Central memory CD8-positive, alpha-beta T cell (primary cell): ENCODE measurements around the gene DIAPH3.

ENCODE experiments used
- ATAC-seq: fragments of 150-1000 bp; cut with Tn5 transposase; replicated peaks from 2 replicates; pipeline ENCODE4 v1.10.0; 2022; ENCODE audit warnings: mild to moderate bottlenecking, moderate FRiP score, moderate number of reproducible peaks; ENCODE audit not compliant: poor library complexity, severe bottlenecking; ENCODE audit errors: extremely low read depth
- DNase-seq, 2 donors: peaks; one replicate each; pipeline ENCODE4 v3.0.0; 2021; ENCODE audit warnings: low spot score in 2 of 2
- H3K27ac Mint-ChIP-seq: one replicate; pipeline ENCODE4 v1.8.0; 2022; ENCODE audit warnings: low read depth, mild to moderate bottlenecking, moderate library complexity, mixed read lengths
- H3K27me3 Mint-ChIP-seq: one replicate; pipeline ENCODE4 v1.8.0; 2022; ENCODE audit warnings: mixed read lengths
- H3K36me3 Mint-ChIP-seq: one replicate; pipeline ENCODE4 v1.8.0; 2022; ENCODE audit warnings: mild to moderate bottlenecking, moderate library complexity, mixed read lengths; ENCODE audit not compliant: insufficient read depth
- H3K4me1 Mint-ChIP-seq: one replicate; pipeline ENCODE4 v1.8.0; 2022; ENCODE audit warnings: mixed read lengths
- H3K4me3 Mint-ChIP-seq: one replicate; pipeline ENCODE4 v1.8.0; 2022; ENCODE audit warnings: mild to moderate bottlenecking, moderate library complexity, mixed read lengths
- H3K9me3 Mint-ChIP-seq: one replicate; pipeline ENCODE4 v1.8.0; 2022; ENCODE audit warnings: mixed read lengths

Gene DIAPH3

DNA sequence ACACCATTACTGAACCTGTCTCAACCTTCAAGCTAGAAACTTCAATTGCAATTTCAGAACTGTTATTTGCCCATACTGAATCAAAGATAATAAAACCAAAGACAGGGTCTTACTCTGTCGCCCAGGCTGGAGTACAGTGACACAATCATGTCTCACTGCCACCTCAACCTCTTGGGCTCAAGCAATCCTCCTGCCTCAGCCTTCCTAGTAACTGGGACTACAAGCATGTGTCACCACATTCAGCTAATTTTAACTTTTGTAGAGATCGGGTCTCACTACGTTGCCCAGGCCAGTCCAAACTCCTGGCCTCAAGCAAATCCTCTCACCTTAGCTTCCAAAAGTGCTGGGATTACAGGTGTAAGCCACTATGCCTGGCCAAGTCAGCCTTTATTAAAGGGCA, 143.4 kb downstream of the DIAPH3 start:
- H3K4me1 Mint-ChIP-seq = no peaks in the 10 kb centered on the region
- H3K27ac Mint-ChIP-seq = no peak overlapping the region
- DNase-seq = no peak
- H3K9me3 Mint-ChIP-seq = peaks cover 6% of the 10 kb centered on the region
- H3K27me3 Mint-ChIP-seq = no peaks in the 10 kb centered on the region
- H3K36me3 Mint-ChIP-seq = no peaks in the 10 kb centered on the region
- no peak for ATAC-seq
- no peak overlapping the region for H3K4me3 Mint-ChIP-seq

DNA sequence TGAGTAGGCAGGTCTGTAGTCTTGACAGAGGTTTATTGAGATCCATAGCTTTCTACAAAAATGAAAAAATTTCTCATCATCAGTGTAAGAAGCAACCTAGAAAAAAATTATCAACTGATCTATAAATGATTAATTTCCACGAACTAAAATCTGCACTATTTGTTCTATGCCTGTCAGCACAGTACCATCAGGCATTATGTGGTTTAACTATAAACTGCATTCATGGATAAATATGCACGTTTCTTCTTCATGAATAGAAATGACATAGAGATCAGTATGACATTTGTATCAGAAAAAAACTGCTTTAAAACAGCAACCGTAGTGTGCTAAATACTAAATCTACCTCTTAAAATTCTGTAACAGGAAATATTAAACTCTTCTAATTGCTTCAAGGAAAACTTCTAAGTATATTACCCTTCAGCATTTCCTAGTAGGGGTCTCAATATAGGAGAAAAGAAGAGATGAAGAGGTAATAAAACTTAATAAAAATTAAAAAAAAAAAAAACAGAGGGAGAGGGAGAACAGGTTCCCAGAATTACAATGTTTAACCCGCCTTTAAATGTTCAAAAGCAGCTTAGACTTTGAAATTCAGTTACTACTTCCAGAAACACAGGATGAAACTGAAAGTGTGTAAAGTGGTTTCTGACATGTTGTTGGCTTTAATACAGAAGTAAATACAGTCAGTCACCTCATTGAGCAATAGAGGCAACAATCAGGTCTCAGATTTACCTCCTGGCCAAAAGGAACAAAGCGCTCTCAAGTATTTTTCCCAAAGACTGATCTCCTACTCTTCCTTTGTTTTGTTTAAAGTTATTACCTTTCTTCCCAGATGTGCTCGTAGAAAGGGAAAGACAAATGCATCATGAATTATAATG, 144.4 kb downstream of the DIAPH3 start:
- ATAC-seq (no peak), DNase-seq (no peak)
- Mint-ChIP-seq H3K27ac (no peak overlapping the region), H3K9me3 (peaks cover 6% of the 10 kb centered on the region), H3K36me3 (no peaks in the 10 kb centered on the region), H3K27me3 (no peaks in the 10 kb centered on the region), H3K4me1 (no peaks in the 10 kb centered on the region), H3K4me3 (no peak overlapping the region)

DNA sequence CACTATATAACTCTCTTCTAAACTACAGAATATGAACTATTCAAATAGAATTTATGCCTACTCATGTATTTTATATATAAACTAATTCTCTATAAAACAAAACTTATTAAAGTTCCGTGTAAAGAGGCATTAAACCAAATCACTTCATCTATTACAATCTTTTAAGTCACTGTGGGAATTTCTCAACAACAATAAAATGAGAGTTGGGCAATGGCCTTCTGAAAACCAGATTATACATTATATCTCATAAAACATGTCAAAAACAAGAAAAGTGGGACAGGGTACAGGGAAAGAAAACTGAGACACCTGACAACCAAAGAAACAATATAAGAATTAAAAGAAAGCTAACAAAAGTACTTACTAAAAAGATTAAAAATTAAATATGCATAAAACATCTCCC, 145.2 kb downstream of the DIAPH3 start:
- ATAC-seq = no peak
- Mint-ChIP-seq H3K27ac (no peak overlapping the region), H3K9me3 (no peaks in the 10 kb centered on the region), H3K27me3 (no peaks in the 10 kb centered on the region), H3K4me1 (no peaks in the 10 kb centered on the region), H3K36me3 (no peaks in the 10 kb centered on the region), H3K4me3 (no peak overlapping the region)
- DNase-seq = no peak

DNA sequence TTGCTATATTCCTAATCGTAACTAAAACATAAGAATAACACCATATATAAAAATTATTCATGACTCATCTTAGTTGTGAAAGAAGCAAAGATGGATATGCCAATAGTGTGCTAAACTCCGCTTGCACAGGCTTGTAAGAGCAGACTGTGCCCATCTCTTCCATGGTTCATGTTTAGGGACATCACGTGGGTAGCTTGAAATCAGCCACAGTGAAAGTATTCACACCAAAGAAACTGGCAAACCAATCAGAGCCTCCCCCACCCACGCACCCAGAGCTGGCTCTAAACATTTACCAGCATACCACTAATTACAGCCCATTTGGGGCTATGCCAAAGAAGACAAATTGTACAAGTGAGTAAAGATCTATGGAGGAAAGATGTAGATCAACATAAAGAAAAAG, 147.5 kb downstream of the DIAPH3 start:
- Mint-ChIP-seq H3K27ac (no peak overlapping the region), H3K9me3 (no peaks in the 10 kb centered on the region), H3K36me3 (no peaks in the 10 kb centered on the region), H3K27me3 (no peaks in the 10 kb centered on the region), H3K4me3 (no peak overlapping the region), H3K4me1 (no peaks in the 10 kb centered on the region)
- no peak for ATAC-seq
- DNase-seq = no peak

DNA sequence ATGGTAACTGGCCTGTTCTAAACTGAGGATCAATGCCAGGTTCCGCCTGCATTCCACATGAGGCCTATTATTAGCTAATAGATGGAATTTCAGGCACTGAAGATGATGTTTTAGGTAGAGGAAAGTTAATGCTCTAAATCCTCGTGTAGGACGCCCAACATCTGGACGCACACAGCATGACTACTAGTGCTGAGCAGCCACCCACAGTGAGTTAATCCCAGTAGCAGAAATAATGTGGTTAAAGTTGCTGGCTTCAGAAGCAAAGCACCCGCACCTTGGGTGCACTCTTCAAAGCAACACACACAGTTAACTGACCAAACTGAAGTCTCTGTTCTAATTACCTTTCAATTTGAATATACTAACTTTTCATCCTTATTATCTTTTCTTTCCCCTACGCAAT, 150.6 kb downstream of the DIAPH3 start:
- H3K27me3 Mint-ChIP-seq = no peaks in the 10 kb centered on the region
- DNase-seq = no peak
- H3K9me3 Mint-ChIP-seq = no peaks in the 10 kb centered on the region
- ATAC-seq = no peak
- H3K27ac Mint-ChIP-seq = no peak overlapping the region
- H3K4me3 Mint-ChIP-seq = no peak overlapping the region
- no peaks in the 10 kb centered on the region for H3K36me3 Mint-ChIP-seq
- no peaks in the 10 kb centered on the region for H3K4me1 Mint-ChIP-seq

DNA sequence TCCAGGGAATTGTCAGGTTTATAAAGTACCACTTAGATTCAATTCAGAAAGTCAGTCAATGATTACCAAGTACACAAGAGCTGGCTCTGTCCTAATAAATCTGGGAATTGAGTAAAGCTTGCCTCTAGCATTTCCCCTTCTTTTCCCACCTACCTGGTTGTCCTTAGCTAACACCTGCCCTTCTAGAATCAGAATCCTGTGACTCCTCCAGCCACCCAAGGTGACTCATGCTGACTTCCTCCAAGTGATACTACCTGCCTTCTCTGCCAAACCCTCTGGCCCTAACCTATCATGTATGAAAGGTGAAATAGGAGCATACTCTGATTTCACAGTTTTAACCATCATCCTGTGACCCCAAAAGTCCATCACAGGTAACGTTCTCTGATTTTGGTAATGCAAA, 151.2 kb downstream of the DIAPH3 start:
- DNase-seq (no peak), ATAC-seq (no peak)
- no peaks in the 10 kb centered on the region for H3K4me1 Mint-ChIP-seq
- H3K27me3 Mint-ChIP-seq = no peaks in the 10 kb centered on the region
- no peaks in the 10 kb centered on the region for H3K9me3 Mint-ChIP-seq
- H3K27ac Mint-ChIP-seq = no peak overlapping the region
- no peak overlapping the region for H3K4me3 Mint-ChIP-seq
- no peaks in the 10 kb centered on the region for H3K36me3 Mint-ChIP-seq

DNA sequence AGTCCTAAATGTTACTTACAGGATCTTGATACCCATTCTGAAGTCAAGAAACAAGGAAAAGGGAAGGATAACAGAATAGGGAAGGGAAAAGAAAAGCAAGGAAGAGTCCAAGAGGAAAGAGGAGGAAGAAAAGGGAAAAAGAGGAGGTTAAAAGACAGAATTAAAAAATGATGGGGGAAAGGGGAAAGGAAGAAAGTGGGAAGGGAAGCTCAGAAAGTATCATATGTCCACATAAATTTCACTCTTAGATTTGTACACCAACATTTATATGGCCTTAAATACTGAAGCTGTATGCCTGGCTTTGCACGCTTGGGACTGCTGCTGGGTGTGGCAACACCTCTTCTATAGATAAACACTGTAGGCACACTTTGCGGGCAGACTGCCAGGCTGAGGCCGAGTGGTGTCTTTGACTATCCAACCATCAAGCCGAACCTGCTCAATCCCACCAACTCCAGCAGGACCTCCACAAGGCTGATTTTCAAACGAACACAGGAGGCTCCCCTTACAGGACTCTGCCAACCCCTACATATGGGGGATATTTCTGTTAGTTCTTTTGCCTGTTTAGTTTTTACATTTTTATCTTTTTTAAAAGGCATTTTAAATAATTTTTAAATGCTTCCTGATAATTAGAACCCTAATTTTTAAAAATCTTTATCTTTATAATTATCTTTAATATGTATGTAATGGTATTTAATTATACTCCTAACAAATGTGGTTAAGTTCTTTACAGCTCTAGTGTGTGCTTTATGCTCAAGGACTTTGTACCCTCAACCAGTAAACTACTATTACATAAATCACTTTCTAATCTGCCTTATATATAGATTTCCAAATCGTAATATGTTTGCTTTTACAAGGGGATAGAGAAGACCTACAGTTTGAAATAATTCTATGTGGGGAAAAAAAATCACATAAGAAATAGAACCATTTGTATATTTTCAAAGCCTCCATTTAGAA, 154.2 kb downstream of the DIAPH3 start:
- Mint-ChIP-seq H3K9me3 (no peaks in the 10 kb centered on the region), H3K27ac (no peak overlapping the region), H3K36me3 (no peaks in the 10 kb centered on the region), H3K27me3 (no peaks in the 10 kb centered on the region), H3K4me3 (no peak overlapping the region), H3K4me1 (no peaks in the 10 kb centered on the region)
- DNase-seq (no peak), ATAC-seq (no peak)

DNA sequence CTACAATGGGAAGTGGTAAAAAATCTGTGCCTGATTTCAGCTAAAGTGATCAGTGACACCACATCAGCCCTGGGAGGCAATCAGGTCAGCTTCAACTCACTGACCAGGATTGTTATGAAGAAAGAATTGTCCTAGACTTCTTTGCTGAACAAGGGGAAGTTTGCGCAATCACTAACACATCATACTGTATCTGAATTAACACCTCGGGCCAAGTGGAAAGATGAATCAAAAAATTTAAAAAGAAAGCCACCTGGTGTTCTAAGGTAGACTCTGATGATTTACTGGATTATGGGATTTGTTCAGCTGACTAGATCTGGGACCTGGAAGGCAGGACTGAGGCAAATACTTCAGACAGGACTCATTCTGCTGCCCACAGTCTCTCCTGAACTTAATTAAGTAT, 161.8 kb downstream of the DIAPH3 start:
- no peak for ATAC-seq

DNA sequence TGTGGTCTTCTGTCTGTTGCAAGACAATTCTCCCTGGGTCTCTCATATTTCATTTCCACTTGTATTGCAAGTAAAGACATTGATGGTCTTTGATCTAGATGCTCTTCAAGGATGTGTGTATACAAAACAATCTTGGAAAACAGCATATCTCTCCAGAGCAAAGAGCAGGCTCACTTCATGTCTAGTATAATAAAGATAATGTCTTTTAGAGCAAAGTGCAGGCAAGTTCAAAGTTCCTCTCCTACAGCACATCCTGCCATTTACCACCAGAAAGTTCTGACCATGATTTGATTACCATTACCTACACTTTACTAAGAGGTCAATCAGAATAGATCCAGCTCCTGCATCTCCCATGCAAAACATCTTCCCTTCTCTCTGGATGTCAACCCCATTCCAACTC, 162.8 kb downstream of the DIAPH3 start:
- Mint-ChIP-seq H3K27ac (no peak overlapping the region), H3K9me3 (no peaks in the 10 kb centered on the region), H3K27me3 (no peaks in the 10 kb centered on the region), H3K4me3 (no peak overlapping the region), H3K36me3 (no peaks in the 10 kb centered on the region), H3K4me1 (no peaks in the 10 kb centered on the region)
- DNase-seq (no peak), ATAC-seq (no peak)

More for the DNA sequence above, 161.8 kb downstream of the DIAPH3 start:
- no peak overlapping the region for H3K27ac Mint-ChIP-seq
- H3K36me3 Mint-ChIP-seq = no peaks in the 10 kb centered on the region
- no peaks in the 10 kb centered on the region for H3K4me1 Mint-ChIP-seq
- no peaks in the 10 kb centered on the region for H3K9me3 Mint-ChIP-seq
- H3K4me3 Mint-ChIP-seq = no peak overlapping the region
- DNase-seq = no peak
- H3K27me3 Mint-ChIP-seq = no peaks in the 10 kb centered on the region

DNA sequence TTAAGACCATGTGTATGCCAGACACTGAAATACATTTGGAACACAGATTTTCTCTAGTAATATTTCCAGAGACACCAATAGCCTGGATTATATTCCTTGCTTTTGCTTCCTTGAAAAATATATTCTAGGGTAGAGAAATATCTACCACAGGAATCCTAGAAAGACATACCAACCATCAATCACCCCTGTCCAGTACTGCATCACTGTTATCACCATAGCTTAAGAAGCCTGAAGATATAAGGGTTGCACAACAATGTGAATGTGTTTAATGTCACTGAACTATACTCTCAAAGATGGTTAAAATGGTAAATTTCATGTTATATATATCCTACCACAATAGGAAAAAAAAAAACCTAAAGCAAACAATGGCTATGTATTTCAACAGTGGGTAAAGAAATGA, 163.6 kb downstream of the DIAPH3 start:
- DNase-seq (no peak), ATAC-seq (no peak)
- no peaks in the 10 kb centered on the region for H3K27me3 Mint-ChIP-seq
- no peak overlapping the region for H3K27ac Mint-ChIP-seq
- no peaks in the 10 kb centered on the region for H3K4me1 Mint-ChIP-seq
- H3K36me3 Mint-ChIP-seq = no peaks in the 10 kb centered on the region
- no peak overlapping the region for H3K4me3 Mint-ChIP-seq
- no peaks in the 10 kb centered on the region for H3K9me3 Mint-ChIP-seq

DNA sequence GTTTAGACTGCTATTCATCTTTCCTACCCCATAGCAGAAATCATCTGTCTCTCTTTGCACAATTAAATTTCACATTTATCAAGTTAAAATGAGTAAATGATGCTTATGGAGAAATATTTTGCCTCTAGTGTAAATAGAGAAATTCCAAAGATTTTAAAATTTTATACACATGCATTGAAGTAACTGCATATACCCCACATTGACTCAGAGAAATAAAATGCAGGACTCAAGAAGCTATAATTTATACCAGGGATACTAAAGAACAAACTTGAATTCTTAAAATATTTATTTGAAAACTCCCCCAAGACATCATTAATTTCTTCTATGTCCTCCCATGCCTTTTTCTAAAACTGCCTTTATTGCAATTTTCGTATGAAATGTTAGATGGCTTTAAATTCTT, 165.8 kb downstream of the DIAPH3 start:
- no peak for DNase-seq

DNA sequence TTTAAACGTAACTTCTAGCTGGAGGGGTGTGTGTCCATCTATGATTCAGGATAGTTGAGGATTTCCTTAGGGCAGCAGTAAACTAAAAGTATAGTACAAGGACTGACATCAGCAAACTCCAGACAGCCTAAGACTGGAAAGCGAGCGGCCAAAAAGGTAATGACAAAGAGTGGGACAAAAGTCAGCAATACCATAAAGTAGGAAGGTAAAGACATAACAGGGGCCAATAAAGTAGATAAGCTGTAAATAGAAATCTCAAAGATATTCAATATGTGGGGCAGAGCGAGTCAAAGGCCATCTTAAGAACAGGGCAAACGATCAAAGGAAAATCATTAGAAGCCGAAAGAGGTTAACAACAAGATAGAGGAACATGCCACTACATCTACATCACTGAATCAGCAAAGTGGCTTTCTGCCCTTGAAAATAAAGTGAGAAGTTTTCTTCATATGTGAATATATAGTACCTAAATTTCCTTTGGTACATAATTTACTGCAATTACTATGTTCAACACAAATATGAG, 167.2 kb downstream of the DIAPH3 start:
- DNase-seq = no peak
- ATAC-seq = no peak
- H3K27me3 Mint-ChIP-seq = no peaks in the 10 kb centered on the region
- H3K27ac Mint-ChIP-seq = no peak overlapping the region
- H3K4me1 Mint-ChIP-seq = no peaks in the 10 kb centered on the region
- H3K36me3 Mint-ChIP-seq = no peaks in the 10 kb centered on the region
- no peak overlapping the region for H3K4me3 Mint-ChIP-seq
- no peaks in the 10 kb centered on the region for H3K9me3 Mint-ChIP-seq

More for the DNA sequence above, 165.8 kb downstream of the DIAPH3 start:
- Mint-ChIP-seq H3K4me1 (no peaks in the 10 kb centered on the region), H3K4me3 (no peak overlapping the region), H3K36me3 (no peaks in the 10 kb centered on the region), H3K27ac (no peak overlapping the region), H3K9me3 (no peaks in the 10 kb centered on the region), H3K27me3 (no peaks in the 10 kb centered on the region)
- ATAC-seq = no peak
